GM12874 (cell line): ENCODE data around the gene HMX3.

Experiments used
- TF ChIP-seq, protein P1 (sequence below): IDR thresholded peaks from 2 replicates; pipeline ENCODE4 v1.5.1; 2011; ENCODE audit warnings: low read depth, mild to moderate bottlenecking, control low read depth, low read length, moderate library complexity; ENCODE audit not compliant: insufficient read depth

Gene HMX3

DNA sequence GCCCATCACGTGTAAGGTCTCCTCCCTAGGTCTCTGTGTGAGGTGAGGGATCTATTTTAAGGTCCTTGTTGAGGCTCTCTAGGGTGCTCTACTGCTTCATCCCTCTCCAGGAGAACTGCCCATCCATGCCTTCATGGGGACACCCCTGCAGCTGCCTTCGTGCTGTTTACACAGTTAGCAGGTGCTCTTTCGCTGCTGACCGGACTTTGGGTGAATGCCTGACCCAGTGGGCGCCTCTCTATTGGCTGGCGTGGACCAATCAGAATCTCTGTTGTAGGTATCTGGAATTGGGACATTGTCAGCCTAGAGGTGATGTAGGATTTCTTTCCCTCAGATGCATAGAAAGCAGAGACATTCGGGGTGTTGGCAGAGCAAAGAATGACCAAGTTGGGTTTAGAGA lies 38.7 kb upstream of the HMX3 start:
- TF ChIP-seq, protein P1, sequence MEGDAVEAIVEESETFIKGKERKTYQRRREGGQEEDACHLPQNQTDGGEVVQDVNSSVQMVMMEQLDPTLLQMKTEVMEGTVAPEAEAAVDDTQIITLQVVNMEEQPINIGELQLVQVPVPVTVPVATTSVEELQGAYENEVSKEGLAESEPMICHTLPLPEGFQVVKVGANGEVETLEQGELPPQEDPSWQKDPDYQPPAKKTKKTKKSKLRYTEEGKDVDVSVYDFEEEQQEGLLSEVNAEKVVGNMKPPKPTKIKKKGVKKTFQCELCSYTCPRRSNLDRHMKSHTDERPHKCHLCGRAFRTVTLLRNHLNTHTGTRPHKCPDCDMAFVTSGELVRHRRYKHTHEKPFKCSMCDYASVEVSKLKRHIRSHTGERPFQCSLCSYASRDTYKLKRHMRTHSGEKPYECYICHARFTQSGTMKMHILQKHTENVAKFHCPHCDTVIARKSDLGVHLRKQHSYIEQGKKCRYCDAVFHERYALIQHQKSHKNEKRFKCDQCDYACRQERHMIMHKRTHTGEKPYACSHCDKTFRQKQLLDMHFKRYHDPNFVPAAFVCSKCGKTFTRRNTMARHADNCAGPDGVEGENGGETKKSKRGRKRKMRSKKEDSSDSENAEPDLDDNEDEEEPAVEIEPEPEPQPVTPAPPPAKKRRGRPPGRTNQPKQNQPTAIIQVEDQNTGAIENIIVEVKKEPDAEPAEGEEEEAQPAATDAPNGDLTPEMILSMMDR = no peak

DNA sequence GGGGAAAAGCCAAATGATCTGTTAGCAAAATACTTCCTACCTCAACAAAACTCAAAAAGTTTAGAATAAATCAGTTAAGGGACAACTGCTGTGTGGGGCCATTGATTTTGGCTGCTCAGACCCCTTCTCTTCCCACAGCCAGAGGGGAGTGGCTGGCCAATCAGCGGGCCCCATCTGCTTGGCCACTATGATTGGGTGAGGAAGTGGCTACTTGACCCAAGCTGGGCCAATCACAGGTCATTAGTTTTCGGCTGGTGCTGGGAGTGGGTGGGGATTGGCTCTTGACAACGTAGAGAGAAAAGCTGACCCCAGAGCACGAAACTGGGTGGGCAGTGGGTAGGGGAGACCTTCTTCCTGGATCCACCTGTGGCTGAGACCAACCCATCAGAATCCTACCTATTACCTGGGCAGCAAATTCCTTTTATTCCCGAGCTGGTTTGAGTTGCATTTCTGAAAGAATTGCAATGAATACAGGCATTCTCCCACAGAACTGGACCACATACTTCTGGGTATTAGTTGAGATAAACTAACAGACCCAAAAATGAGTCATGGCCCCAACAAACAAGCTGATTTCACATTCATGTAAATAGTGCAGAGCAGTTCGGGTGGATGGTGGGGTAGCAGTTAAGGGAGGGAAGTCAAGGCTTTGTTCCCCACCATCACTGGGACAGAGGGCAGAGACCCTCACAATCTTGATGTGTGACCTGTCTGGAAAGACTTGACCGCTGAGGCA lies 35.6 kb upstream of the HMX3 start:
- TF ChIP-seq, protein P1 = no peak

DNA sequence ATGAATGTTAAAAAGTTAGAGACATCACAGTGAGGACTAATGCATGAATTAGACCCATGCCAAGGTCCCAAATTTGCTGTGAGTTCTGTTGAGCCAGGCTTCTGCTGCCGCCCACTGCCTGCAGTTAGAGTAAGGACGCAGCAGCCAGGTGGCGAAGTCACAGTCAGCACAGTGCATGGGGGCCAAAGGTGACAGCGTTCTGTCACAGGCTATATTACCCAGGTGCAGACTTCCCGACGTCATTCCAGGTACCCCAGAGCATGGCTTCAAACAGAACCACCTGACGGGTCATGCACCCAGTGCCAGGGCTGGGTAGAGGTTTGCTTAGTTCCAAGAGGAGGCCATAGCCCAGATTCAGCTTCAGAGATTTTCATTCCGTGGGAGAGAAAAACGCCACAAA lies 33.9 kb upstream of the HMX3 start:
- TF ChIP-seq, protein P1 = no peak

DNA sequence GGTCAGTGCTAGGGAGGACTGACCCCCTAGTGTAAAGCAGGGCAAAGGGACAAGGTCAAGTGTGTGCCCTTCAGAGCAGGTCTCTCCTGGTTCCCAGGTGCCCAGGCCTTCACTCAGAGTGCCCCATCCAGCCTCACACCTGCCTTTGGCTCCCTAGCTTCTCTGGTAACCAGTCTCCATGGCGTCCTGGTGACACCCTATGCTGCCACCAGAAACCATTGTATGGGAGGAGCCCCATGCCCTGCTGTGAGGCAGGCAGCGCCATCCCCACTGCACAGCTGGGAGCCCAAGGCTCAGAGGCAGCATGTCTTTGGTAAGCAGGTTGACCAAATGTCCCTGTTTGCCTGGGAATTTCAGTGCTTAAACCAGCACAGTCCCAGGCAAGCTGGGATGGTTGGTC lies 33.1 kb upstream of the HMX3 start:
- TF ChIP-seq, protein P1 = no peak

DNA sequence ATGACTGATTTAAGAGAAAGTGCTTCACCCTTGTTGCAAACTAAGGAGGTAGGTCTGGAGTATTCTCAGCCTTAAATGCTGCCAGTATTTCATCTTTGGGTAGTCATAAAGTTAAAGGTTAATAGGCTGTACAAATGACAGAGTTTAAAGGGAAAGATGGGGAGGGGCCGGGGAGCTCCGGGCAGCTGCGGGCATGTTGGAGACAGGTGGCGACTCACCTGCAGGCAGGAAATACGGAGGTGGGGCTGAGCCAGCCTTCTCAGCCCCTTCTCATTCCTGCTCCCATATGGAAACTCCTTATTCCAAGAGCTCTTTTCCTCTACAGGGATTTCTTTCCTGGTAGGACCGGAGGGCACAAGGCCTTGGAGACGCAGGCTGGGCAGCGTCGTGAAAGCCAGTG lies 31.8 kb upstream of the HMX3 start:
- TF ChIP-seq, protein P1 = no peak

DNA sequence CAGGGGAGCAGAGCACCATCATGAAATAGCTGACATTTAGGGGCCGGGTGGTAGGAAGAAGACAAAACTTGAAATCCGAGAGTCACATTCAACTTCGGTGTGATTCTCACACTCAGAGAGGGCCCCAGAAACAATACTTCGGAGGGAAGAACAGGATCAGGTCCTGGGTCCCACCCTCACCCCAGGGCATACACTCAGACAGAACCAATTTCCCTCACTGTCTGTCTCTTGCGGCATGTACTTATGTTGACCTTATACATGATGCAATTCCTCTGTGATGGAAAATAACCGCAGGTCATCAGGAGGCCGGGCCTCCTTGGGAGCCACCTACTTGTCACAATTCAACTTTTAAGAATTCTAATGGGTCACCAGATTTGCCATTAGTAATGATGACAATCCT lies 26.3 kb upstream of the HMX3 start:
- TF ChIP-seq, protein P1 = no peak

DNA sequence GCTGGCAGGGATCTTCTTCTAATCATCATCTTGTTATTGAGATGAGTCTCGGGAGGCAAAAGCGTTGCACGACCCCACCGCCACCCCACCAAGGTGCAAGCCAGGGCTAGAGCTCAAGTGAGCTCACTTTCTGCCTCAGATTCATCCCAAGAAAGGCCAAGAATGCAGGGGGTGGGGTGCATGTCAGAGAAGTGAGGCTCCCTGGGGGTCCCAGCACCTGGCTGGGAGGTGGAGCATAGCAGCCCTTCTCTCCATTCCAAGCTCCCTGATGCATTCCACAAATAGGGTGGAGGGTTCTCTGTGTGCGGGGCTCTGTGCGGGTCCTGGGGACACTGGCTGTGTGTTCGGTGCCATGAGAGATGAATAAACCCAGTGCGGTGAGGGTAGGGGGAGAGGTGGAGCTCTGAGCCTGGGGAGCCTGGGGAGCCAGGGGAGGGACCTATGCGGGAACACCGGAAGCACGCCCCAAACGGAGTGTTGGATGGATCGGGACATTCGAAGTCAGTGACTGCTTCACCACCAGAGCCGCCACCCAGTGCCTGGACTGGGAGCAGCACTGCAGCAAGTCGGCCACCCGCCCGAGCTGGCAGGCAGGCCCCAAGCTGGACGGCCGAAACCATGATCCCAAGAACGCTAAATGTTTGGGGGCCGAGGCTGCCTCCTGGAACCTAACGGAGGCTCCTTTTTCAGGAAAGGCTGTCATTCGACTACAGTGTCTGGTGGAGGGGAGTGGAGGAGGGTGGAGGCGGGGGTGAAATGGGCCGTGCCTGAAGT lies 17.9 kb upstream of the HMX3 start:
- TF ChIP-seq, protein P1 = no peak
